GM12872 (cell line): ENCODE data around the gene COPS4.

Source experiments
- TF ChIP-seq, protein P1 (sequence below): IDR thresholded peaks from 3 replicates; pipeline ENCODE4 v1.5.1; 2011; ENCODE audit warnings: low read depth, mild to moderate bottlenecking, low read length, moderate library complexity; ENCODE audit not compliant: insufficient read depth

Gene COPS4

DNA sequence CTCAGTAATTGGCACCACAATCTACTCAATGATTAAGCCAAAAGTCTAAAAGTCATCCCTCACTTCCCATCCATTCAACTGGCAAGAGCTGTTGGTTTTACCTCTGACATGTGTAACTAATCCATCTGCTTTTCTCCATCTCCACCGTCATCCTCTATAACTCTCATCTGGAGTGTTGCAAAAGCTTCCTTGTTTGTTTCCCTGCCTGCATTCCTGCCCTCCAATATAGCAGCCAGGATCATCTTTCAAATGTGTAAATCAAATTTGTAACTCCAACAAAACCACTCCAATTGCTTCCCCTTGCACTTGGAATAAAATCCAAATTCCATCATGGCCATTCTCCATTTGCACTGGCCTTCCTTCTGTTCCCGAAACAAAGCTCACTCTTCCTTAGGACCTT lies 83.9 kb downstream of the COPS4 start:
- TF ChIP-seq, protein P1, sequence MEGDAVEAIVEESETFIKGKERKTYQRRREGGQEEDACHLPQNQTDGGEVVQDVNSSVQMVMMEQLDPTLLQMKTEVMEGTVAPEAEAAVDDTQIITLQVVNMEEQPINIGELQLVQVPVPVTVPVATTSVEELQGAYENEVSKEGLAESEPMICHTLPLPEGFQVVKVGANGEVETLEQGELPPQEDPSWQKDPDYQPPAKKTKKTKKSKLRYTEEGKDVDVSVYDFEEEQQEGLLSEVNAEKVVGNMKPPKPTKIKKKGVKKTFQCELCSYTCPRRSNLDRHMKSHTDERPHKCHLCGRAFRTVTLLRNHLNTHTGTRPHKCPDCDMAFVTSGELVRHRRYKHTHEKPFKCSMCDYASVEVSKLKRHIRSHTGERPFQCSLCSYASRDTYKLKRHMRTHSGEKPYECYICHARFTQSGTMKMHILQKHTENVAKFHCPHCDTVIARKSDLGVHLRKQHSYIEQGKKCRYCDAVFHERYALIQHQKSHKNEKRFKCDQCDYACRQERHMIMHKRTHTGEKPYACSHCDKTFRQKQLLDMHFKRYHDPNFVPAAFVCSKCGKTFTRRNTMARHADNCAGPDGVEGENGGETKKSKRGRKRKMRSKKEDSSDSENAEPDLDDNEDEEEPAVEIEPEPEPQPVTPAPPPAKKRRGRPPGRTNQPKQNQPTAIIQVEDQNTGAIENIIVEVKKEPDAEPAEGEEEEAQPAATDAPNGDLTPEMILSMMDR: no peak

DNA sequence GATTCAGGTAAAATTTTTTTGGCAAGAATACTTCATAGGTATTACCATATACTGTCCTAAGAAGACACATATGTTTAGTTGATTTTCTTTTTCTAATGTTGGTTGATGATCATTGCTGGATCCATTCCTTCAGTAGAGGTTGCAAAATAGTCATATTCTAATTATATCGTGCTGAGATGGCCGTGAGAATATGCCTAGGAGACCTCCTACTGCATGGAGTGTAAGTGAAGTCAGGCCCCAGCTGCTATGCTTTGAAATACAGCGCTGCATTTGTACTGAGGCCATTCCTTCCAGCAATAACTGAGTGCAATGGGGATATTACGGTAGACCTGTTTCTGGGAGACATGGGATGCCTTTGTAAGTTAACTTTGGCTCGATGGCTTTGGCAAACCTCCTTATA lies 86.3 kb downstream of the COPS4 start:
- TF ChIP-seq, protein P1: no peak

DNA sequence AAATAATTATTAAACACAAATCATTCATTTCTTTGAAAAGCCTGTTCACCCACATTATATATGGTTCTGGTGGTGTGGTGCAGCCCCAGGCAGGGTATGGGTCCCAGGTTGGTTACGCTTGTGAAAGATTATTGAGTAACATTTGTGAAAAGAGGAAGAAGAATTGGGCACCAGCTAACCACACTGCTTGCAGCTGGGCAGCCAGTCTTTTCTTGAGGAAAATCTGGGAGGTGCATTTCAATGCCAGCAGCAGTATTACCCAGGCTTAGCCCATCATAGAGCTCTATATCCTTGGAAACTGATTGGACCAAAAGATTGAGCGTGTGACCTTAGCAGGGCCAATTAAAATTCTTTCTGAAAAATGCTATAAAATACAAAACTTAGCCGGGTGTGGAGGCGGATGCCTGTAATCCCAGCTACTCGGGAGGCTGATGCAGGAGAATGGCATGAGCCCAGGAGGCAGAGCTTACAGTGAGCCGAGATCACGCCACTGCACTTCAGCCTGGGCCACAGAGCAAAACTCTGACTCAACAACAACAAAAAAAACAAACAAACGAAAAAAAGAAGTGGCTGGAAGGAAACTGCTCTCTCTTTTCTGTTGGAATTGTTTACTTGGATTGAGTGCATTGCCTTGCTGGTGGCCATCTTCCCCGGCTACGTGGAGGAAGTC lies 89.3 kb downstream of the COPS4 start:
- TF ChIP-seq, protein P1: no peak
